ENCODE measurements around the gene CDC25B.

CDC25B gene

DNA sequence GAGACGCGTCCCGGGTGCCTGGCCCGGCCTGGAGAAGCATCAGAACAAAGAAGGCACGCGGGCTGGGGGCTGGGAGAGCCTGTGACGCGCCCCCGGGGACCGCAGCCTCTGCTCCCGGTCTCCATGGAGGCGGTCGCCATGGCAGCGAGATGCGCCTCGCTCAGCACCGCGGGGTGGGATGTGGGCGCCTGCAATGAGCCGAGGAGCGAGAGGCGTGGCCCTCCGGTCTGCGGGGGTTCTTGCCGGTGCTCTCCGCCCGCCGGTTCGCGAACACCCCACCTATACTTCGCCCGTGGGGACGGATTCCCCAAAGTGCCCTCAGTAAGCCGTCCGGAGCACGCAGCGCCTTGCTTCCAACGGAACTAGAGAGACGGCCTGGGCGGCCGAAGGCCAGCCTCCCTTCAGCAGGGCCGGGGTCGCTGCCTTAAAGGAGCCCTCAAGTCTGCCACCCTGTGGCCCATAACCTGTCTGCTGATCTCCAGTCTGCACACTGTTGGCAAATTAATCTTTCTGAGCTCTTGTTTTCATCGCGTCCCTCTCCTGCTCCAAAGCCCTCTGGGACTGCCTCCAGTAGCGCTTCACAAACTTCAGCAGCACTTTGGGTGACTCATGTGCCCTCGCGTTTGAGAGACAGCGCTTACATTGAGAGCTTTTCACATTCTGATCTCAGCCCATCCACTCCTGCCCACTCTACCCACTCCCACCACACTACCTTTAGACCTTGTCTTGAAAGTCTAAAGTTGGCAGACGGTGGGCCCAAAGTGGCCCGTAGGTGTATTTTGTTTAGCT is 27.6 kb upstream of the CDC25B start (continued):
- TF ChIP-seq SETDB1 (IDR thresholded peaks at IDR 0.05; ENCODE audit: insufficient read length, low read length): no peak
- TF ChIP-seq, protein P1, sequence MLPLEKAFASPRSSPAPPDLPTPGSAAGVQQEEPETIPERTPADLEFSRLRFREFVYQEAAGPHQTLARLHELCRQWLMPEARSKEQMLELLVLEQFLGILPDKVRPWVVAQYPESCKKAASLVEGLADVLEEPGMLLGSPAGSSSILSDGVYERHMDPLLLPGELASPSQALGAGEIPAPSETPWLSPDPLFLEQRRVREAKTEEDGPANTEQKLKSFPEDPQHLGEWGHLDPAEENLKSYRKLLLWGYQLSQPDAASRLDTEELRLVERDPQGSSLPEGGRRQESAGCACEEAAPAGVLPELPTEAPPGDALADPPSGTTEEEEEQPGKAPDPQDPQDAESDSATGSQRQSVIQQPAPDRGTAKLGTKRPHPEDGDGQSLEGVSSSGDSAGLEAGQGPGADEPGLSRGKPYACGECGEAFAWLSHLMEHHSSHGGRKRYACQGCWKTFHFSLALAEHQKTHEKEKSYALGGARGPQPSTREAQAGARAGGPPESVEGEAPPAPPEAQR (tag by site-specific recombination; IDR thresholded peaks at IDR 0.05): no peak
- TF ChIP-seq ZNF2 (tag by site-specific recombination; IDR thresholded peaks at IDR 0.05): no peak; the same call in 1 of the 2 replicates
- TF ChIP-seq, protein P2, sequence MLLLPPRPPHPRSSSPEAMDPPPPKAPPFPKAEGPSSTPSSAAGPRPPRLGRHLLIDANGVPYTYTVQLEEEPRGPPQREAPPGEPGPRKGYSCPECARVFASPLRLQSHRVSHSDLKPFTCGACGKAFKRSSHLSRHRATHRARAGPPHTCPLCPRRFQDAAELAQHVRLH (tag by site-specific recombination; IDR thresholded peaks at IDR 0.05): no peak
- no peak for TF ChIP-seq ZNF501 (tag by site-specific recombination; IDR thresholded peaks at IDR 0.05)
- TF ChIP-seq ZNF701 (tag by site-specific recombination; IDR thresholded peaks at IDR 0.05): no peak
- peak; percentile 99 for TF ChIP-seq EGR2 (tag by site-specific recombination; IDR thresholded peaks at IDR 0.05; ENCODE audit: low read depth)
- no peak for TF ChIP-seq ZFP37 (tag by site-specific recombination; IDR thresholded peaks at IDR 0.05)
- no peak for TF ChIP-seq ZNF266 (tag by site-specific recombination; IDR thresholded peaks at IDR 0.05; ENCODE audit: low read depth)
- TF ChIP-seq, protein P3, sequence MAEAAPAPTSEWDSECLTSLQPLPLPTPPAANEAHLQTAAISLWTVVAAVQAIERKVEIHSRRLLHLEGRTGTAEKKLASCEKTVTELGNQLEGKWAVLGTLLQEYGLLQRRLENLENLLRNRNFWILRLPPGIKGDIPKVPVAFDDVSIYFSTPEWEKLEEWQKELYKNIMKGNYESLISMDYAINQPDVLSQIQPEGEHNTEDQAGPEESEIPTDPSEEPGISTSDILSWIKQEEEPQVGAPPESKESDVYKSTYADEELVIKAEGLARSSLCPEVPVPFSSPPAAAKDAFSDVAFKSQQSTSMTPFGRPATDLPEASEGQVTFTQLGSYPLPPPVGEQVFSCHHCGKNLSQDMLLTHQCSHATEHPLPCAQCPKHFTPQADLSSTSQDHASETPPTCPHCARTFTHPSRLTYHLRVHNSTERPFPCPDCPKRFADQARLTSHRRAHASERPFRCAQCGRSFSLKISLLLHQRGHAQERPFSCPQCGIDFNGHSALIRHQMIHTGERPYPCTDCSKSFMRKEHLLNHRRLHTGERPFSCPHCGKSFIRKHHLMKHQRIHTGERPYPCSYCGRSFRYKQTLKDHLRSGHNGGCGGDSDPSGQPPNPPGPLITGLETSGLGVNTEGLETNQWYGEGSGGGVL (tag by site-specific recombination; IDR thresholded peaks at IDR 0.05): no peak
- TF ChIP-seq GLIS2 (tag by site-specific recombination; IDR thresholded peaks at IDR 0.05): peak; percentile 73
- peak; percentile 14; the same call in 1 of the 2 replicates for TF ChIP-seq ZNF654 (tag by site-specific recombination; IDR thresholded peaks at IDR 0.05; ENCODE audit: low read depth)
- TF ChIP-seq ZNF514 (tag by site-specific recombination; IDR thresholded peaks at IDR 0.05): no peak
- TF ChIP-seq KLF16 (tag by site-specific recombination; IDR thresholded peaks at IDR 0.05): no peak
- TF ChIP-seq TRIM28 (IDR thresholded peaks at IDR 0.05; ENCODE audit: borderline replicate concordance, low read length): peak; percentile 33; the same call in 1 of the 2 replicates
- TF ChIP-seq ZSCAN30 (tag by site-specific recombination; IDR thresholded peaks at IDR 0.05): 0 out of 2 replicates have a peak, but pooled peaks have one; percentile 14
- TF ChIP-seq OSR2 (tag by site-specific recombination; IDR thresholded peaks at IDR 0.05): peak; percentile 91
- TF ChIP-seq, protein P4, sequence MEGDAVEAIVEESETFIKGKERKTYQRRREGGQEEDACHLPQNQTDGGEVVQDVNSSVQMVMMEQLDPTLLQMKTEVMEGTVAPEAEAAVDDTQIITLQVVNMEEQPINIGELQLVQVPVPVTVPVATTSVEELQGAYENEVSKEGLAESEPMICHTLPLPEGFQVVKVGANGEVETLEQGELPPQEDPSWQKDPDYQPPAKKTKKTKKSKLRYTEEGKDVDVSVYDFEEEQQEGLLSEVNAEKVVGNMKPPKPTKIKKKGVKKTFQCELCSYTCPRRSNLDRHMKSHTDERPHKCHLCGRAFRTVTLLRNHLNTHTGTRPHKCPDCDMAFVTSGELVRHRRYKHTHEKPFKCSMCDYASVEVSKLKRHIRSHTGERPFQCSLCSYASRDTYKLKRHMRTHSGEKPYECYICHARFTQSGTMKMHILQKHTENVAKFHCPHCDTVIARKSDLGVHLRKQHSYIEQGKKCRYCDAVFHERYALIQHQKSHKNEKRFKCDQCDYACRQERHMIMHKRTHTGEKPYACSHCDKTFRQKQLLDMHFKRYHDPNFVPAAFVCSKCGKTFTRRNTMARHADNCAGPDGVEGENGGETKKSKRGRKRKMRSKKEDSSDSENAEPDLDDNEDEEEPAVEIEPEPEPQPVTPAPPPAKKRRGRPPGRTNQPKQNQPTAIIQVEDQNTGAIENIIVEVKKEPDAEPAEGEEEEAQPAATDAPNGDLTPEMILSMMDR (tag by site-specific recombination; IDR thresholded peaks at IDR 0.05): peak; percentile 85
- peak; percentile 86 for TF ChIP-seq ZNF335 (tag by site-specific recombination; conservative IDR thresholded peaks at IDR 0.05)
- TF ChIP-seq ZNF548 (tag by site-specific recombination; IDR thresholded peaks at IDR 0.05): no peak
- no peak for TF ChIP-seq ZNF747 (tag by site-specific recombination; IDR thresholded peaks at IDR 0.05)
- 0 out of 2 replicates have a peak, but pooled peaks have one; percentile 8 for TF ChIP-seq SP2 (tag by site-specific recombination; IDR thresholded peaks at IDR 0.05)
- TF ChIP-seq ZIC2 (tag by site-specific recombination; IDR thresholded peaks at IDR 0.05): peak; percentile 55
- TF ChIP-seq ZNF785 (tag by site-specific recombination; IDR thresholded peaks at IDR 0.05): no peak
- TF ChIP-seq, protein P5, sequence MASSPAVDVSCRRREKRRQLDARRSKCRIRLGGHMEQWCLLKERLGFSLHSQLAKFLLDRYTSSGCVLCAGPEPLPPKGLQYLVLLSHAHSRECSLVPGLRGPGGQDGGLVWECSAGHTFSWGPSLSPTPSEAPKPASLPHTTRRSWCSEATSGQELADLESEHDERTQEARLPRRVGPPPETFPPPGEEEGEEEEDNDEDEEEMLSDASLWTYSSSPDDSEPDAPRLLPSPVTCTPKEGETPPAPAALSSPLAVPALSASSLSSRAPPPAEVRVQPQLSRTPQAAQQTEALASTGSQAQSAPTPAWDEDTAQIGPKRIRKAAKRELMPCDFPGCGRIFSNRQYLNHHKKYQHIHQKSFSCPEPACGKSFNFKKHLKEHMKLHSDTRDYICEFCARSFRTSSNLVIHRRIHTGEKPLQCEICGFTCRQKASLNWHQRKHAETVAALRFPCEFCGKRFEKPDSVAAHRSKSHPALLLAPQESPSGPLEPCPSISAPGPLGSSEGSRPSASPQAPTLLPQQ (tag by site-specific recombination; IDR thresholded peaks at IDR 0.05): peak; percentile 72; the same call in 1 of the 2 replicates
- no peak for TF ChIP-seq SALL2 (tag by site-specific recombination; IDR thresholded peaks at IDR 0.05; ENCODE audit: borderline replicate concordance)
- no peak for TF ChIP-seq ZNF837 (tag by site-specific recombination; IDR thresholded peaks at IDR 0.05)
- peak; percentile 90 for TF ChIP-seq ZBTB17 (tag by site-specific recombination; IDR thresholded peaks at IDR 0.05)

Measured in HEK293 (cell line).